ENCODE measurements around the gene PPP6R2.

DNA sequence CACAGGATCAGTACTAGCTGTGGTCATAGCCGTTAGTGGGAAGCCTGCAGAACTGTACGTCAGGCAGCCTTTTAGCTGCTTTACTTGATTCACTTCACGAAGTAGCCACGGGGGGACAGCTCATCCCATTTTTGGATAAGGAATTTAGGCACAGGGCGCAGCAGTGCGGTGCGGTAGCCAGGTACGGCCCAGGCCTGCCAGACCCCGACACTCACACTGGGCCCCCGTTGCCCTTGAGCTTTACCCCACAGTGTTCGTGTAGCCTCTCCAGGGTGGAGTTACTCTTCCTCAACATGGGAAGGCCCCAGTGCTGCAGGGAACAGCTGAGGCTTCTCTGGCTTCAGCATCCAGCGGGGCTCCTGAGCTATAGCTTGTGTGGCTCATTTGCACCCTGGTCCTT is 72.3 kb downstream of the PPP6R2 start:
- TF ChIP-seq POLR2AphosphoS5 (IDR thresholded peaks at IDR 0.05; ENCODE audit: low read depth, low read length) (no peak), TAF1 (IDR thresholded peaks at IDR 0.05; ENCODE audit: borderline replicate concordance, insufficient read depth, low read length) (no peak), SIN3A (IDR thresholded peaks at IDR 0.05; ENCODE audit: borderline replicate concordance, insufficient read depth, low read length) (no peak), FOXP2 (optimal IDR thresholded peaks at IDR 0.05; ENCODE audit: borderline replicate concordance, extremely low read depth, extremely low read length, insufficient read depth) (no peak)
- TF ChIP-seq, protein P1, sequence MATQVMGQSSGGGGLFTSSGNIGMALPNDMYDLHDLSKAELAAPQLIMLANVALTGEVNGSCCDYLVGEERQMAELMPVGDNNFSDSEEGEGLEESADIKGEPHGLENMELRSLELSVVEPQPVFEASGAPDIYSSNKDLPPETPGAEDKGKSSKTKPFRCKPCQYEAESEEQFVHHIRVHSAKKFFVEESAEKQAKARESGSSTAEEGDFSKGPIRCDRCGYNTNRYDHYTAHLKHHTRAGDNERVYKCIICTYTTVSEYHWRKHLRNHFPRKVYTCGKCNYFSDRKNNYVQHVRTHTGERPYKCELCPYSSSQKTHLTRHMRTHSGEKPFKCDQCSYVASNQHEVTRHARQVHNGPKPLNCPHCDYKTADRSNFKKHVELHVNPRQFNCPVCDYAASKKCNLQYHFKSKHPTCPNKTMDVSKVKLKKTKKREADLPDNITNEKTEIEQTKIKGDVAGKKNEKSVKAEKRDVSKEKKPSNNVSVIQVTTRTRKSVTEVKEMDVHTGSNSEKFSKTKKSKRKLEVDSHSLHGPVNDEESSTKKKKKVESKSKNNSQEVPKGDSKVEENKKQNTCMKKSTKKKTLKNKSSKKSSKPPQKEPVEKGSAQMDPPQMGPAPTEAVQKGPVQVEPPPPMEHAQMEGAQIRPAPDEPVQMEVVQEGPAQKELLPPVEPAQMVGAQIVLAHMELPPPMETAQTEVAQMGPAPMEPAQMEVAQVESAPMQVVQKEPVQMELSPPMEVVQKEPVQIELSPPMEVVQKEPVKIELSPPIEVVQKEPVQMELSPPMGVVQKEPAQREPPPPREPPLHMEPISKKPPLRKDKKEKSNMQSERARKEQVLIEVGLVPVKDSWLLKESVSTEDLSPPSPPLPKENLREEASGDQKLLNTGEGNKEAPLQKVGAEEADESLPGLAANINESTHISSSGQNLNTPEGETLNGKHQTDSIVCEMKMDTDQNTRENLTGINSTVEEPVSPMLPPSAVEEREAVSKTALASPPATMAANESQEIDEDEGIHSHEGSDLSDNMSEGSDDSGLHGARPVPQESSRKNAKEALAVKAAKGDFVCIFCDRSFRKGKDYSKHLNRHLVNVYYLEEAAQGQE (IDR thresholded peaks at IDR 0.05; ENCODE audit: insufficient read depth in 1 of 2, low read depth in 2 of 2, low read length in 2 of 2) = no peak

Measured in PFSK-1 (cell line).